ENCODE measurements around the gene IDH3B.

Gene IDH3B

DNA sequence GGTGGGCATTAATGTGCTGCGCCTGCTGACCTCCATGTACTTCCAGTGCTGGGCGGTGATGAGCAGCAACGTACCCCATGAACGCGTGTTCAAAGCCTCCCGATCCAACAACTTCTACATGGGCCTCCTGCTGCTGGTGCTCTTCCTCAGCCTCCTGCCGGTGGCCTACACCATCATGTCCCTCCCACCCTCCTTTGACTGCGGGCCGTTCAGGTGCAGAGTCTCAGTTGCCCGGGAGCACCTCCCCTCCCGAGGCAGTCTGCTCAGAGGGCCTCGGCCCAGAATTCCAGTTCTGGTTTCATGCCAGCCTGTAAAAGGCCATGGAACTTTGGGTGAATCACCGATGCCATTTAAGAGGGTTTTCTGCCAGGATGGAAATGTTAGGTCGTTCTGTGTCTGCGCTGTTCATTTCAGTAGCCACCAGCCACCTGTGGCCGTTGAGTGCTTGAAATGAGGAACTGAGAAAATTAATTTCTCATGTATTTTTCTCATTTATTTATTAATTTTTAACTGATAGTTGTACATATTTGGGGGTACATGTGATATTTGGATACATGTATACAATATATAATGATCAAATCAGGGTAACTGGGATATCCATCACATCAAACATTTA is 46.8 kb downstream of the IDH3B start:
- no peak for DNase-seq (ENCODE audit: low read depth in 2 of 2)

DNA sequence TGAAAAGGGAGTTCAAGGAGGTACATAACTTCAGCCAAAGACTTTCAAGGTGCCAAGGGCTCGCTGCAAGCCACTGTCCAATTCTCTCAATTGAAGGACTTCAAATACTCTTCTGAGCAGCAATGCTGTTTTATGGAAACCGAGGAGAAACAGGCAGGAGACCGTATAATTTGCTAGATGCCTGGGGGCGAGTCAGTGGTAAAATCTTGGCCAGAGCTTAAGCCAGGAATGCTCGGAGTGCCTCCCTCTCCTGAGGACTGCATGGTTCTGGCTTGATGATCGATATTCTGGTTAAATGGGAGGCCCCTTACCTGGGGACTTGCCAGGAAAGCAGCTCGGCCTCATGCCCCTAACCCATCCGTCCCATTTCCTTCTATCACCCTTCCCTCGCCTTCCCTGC is 47.4 kb downstream of the IDH3B start:
- no peak for DNase-seq (ENCODE audit: low read depth in 2 of 2)

DNA sequence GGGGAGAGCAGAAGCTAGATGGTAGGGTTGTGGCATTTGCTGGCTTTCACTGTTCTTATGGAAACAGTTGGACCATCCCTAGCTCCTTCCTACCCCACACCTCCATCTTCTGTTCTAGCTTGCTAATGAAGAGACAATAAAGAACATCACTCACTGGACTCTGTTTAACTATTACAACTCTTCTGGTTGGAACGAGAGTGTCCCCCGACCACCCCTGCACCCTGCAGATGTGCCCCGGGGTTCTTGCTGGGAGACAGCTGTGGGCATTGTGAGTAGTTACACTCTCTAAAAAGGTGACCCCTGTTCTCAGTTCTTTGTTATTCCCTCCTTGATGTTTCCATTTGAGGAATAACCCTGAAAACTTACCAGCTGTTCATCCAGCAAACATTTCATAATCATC is 51.9 kb downstream of the IDH3B start:
- DNase-seq (ENCODE audit: low read depth in 2 of 2), result no peak

GRCh38 chr20:2610941-2611720 is 52.9 kb downstream of the IDH3B start:
- no peak for DNase-seq (ENCODE audit: low read depth in 2 of 2)

DNA sequence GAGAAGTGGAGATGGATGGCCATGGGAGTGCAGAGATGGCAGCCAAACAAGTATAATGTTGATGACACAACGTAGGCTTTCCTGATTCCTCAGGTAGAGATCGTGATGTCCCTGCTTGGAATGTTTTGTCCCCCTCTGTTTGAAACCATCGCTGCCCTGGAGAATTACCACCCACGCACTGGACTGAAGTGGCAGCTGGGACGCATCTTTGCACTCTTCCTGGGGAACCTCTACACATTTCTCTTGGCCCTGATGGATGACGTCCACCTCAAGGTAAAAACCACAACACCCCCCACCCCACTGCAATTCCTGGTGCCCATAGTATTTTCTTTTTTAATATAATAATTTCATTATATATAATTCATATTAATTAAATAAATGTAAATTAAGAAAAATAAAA is 53.7 kb downstream of the IDH3B start:
- DNase-seq (ENCODE audit: low read depth in 2 of 2), result no peak

Data from stimulated activated CD4-positive, alpha-beta T cell treated with anti-CD3 and anti-CD28 coated beads, Interleukin-1b, Interleukin-23, amount 100 ng/mL, for 1 hour (primary cell).